ENCODE results near the gene KCNH2. TPM values are rescaled to one million over a fixed set of nuclear protein-coding genes. Genes with fewer than 3 reads are reported as not detected.

The KCNH2 gene
- total and polyA plus RNA-seq, 4 donors, result 0.18 to 74.6 (median 0.33) TPM; not detected in 1

- TF ChIP-seq REST (IDR thresholded peaks at IDR 0.05) (no peak), ATF3 (IDR thresholded peaks at IDR 0.05) (no peak)
Observed at GRCh38 chr7:150950496-150951180, 27.5 kb downstream of the KCNH2 start (continued).

- no peak for DNase-seq (ENCODE audit: low spot score)
- Histone ChIP-seq H3K9ac (ENCODE audit: low read depth in 1 of 2, low read length in 2 of 2) (no peak overlapping the region), H3K27me3 (ENCODE audit: control insufficient read depth in 4 of 4, insufficient read depth in 4 of 4, low read length in 3 of 4) (peaks cover 0 to 2% (median 0%) of the 10 kb centered on the region in 4 donors), H3K27ac (ENCODE audit: low read depth in 1 of 2, low read length in 2 of 2) (no peak overlapping the region), H3K36me3 (ENCODE audit: control insufficient read depth in 4 of 4, insufficient read depth in 3 of 4, low read depth in 1 of 4, low read length in 3 of 4) (no peaks in the 10 kb centered on the region), H3K4me3 (ENCODE audit: low read depth in 1 of 3, low read length in 3 of 3) (no peak overlapping the region), H3K4me1 (ENCODE audit: control insufficient read depth in 4 of 4, insufficient read depth in 4 of 4, low read length in 3 of 4) (no peaks in the 10 kb centered on the region), H3K9me3 (ENCODE audit: control insufficient read depth in 4 of 4, low read length in 3 of 4) (no peaks in the 10 kb centered on the region)
- no peak for TF ChIP-seq YY1 (IDR thresholded peaks at IDR 0.05)
- TF ChIP-seq RXRA (IDR thresholded peaks at IDR 0.05), result no peak
- no peak for TF ChIP-seq NR2F2 (IDR thresholded peaks at IDR 0.05)
- TF ChIP-seq CTCF (IDR thresholded peaks at IDR 0.05; ENCODE audit: low read depth, low read length, missing input control), result no peak
- no peak for TF ChIP-seq EGR1 (IDR thresholded peaks at IDR 0.05; ENCODE audit: low read depth in 2 of 2)
- TF ChIP-seq HNF4A (conservative IDR thresholded peaks at IDR 0.05), result no peak
- TF ChIP-seq MAX (IDR thresholded peaks at IDR 0.05), result no peak
- TF ChIP-seq FOXA2 (IDR thresholded peaks at IDR 0.05), result no peak
- TF ChIP-seq HNF4G (IDR thresholded peaks at IDR 0.05), result no peak
- TF ChIP-seq REST (IDR thresholded peaks at IDR 0.05), result no peak
- no peak for TF ChIP-seq JUND (IDR thresholded peaks at IDR 0.05)
- no peak for TF ChIP-seq TAF1 (conservative IDR thresholded peaks at IDR 0.05)
- TF ChIP-seq RAD21 (IDR thresholded peaks at IDR 0.05), result no peak
- TF ChIP-seq GABPA (IDR thresholded peaks at IDR 0.05 in 1 of 2, conservative IDR thresholded peaks at IDR 0.05 in 1 of 2), result no peak
- no peak for TF ChIP-seq ATF3 (IDR thresholded peaks at IDR 0.05)
- 88% methylated on average over 16 of the region's 16 CpGs for WGBS
Observed at GRCh38 chr7:150949971-150950491, 28.1 kb downstream of the KCNH2 start.
